HG02610 (cell line): ENCODE data around the gene OR5A2.
"Not testable (repeated sequence)": the region's sequence is repeated elsewhere in the genome, so short reads cannot be mapped to it uniquely, and the experiment has no call there.

ENCODE experiments used
- ATAC-seq: cut with Tn5 transposase; IDR thresholded peaks from one replicate; pipeline ENCODE4 v1.9.1; 2021; ENCODE audit warnings: mild to moderate bottlenecking, moderate library complexity; ENCODE audit not compliant: unreplicated experiment

The OR5A2 gene

GRCh38 chr11:59400461-59401261 lies 25.6 kb downstream of the OR5A2 start:
- no peak for ATAC-seq

- no peak for ATAC-seq
Observed at GRCh38 chr11:59394186-59394585, 32.0 kb downstream of the OR5A2 start.

GRCh38 chr11:59380263-59381059 lies 45.8 kb downstream of the OR5A2 start:
- peak; percentile 99 for ATAC-seq

- not testable (repeated sequence) for ATAC-seq
Observed at GRCh38 chr11:59372324-59372723, 53.9 kb downstream of the OR5A2 start.

DNA sequence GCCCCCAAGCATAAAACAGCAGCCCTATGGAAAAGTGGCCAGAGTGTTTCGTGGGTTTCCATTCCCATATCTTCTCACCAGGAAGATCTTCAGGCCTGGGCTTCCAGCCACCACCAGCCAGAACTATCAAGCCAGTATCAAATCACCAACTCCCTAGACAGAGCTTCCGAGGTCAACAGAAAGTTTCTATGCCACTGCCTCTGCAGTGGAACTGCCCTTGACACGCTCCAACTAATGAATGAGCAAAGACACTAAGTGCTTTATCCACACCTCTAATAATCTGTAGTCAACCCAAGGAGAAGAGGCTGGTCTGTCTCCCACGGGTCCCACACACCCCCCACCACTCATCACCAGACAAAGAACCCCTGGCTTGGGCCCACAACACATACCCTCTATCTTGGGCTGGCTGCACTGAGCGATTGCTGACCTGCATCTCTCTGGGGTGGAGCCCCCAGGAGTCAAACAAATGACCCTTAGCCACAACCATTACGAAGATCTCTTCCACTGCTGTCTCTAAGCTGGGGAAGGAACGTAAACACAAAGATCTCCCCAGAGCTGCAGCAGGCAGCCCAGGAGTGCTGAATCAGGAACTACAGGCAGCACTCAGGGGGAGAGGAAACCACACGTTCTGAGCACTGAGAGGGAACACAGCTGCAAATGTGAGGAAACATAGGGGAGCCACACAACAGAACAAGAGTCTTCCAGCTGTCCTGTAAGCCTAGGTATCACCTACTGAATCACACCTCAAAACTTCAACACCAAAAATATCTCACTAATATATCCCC lies 57.8 kb downstream of the OR5A2 start:
- ATAC-seq = no peak
